Measurements from ENCODE around the gene UBQLN4.

Gene UBQLN4

GRCh38 chr1:156079762-156080161 is 26.2 kb upstream of the UBQLN4 start:
- DNase-seq (ENCODE audit: extremely low spot score) = no peak
- CTCF ChIA-PET = interaction anchor here (0.7 to 1.2 kb wide), 3 partner anchors 13 to 87 kb away, joined by 3 to 4 read pairs (median 3); no protein-coding TSS in a partner anchor
- TF ChIP-seq ZNF384 (IDR thresholded peaks at IDR 0.05) (no peak), ARNT (IDR thresholded peaks at IDR 0.05) (no peak), LEF1 (IDR thresholded peaks at IDR 0.05; ENCODE audit: borderline replicate concordance) (no peak), ELF4 (IDR thresholded peaks at IDR 0.05) (no peak)
- POLR2A ChIA-PET = no interaction called here

- no peak for DNase-seq (ENCODE audit: extremely low spot score)
- TF ChIP-seq, protein P1, sequence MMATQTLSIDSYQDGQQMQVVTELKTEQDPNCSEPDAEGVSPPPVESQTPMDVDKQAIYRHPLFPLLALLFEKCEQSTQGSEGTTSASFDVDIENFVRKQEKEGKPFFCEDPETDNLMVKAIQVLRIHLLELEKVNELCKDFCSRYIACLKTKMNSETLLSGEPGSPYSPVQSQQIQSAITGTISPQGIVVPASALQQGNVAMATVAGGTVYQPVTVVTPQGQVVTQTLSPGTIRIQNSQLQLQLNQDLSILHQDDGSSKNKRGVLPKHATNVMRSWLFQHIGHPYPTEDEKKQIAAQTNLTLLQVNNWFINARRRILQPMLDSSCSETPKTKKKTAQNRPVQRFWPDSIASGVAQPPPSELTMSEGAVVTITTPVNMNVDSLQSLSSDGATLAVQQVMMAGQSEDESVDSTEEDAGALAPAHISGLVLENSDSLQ (IDR thresholded peaks at IDR 0.05) = no peak
- TF ChIP-seq CTBP1 (IDR thresholded peaks at IDR 0.05; ENCODE audit: borderline replicate concordance) (no peak), NFRKB (IDR thresholded peaks at IDR 0.05) (no peak), ARNT (IDR thresholded peaks at IDR 0.05) (no peak), FOXM1 (IDR thresholded peaks at IDR 0.05; ENCODE audit: borderline replicate concordance) (no peak), LEF1 (IDR thresholded peaks at IDR 0.05; ENCODE audit: borderline replicate concordance) (no peak), FOXK2 (IDR thresholded peaks at IDR 0.05) (no peak), FOXA1 (IDR thresholded peaks at IDR 0.05) (no peak), SP1 (IDR thresholded peaks at IDR 0.05) (no peak), HDGF (IDR thresholded peaks at IDR 0.05; ENCODE audit: borderline replicate concordance) (no peak), TARDBP (IDR thresholded peaks at IDR 0.05) (no peak), ZNF384 (IDR thresholded peaks at IDR 0.05) (no peak), BHLHE40 (IDR thresholded peaks at IDR 0.05; ENCODE audit: borderline replicate concordance) (no peak)
- POLR2A ChIA-PET = interaction anchor here (1.2 kb wide), 1 partner anchor 163 kb away, joined by 3 read pairs; no protein-coding TSS in a partner anchor
- CTCF ChIA-PET = interaction anchor here (0.6 to 1.5 kb wide), 3 partner anchors 11 to 89 kb away, joined by 3 to 5 read pairs (median 3); no protein-coding TSS in a partner anchor
These were observed 25.1 kb upstream of the UBQLN4 start for GRCh38 chr1:156078728-156079127.

DNA sequence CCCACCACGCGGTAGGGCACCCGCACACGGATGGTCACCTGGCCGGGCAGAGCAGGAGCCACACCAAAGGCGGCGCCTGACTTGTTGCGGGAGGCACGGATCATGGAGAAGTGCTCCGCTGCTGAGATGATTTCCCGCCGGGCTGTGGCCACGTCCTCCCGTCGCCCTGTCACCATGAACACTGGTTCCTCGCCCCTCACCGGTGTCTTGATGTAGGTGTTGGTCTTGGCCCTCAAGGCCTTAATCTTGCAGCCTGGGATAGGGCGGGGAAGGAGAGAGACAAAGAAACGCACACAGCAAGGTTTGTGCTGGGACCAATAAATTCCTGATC is 23.8 kb upstream of the UBQLN4 start:
- POLR2A ChIA-PET = no interaction called here
- no peak for DNase-seq (ENCODE audit: extremely low spot score)
- CTCF ChIA-PET = no interaction called here
- TF ChIP-seq FOXK2 (IDR thresholded peaks at IDR 0.05) (no peak), HDGF (IDR thresholded peaks at IDR 0.05; ENCODE audit: borderline replicate concordance) (no peak), SP1 (IDR thresholded peaks at IDR 0.05) (no peak), FOXM1 (IDR thresholded peaks at IDR 0.05; ENCODE audit: borderline replicate concordance) (no peak), BHLHE40 (IDR thresholded peaks at IDR 0.05; ENCODE audit: borderline replicate concordance) (no peak), LEF1 (IDR thresholded peaks at IDR 0.05; ENCODE audit: borderline replicate concordance) (no peak), TARDBP (IDR thresholded peaks at IDR 0.05) (no peak), ELF4 (IDR thresholded peaks at IDR 0.05) (no peak), CTBP1 (IDR thresholded peaks at IDR 0.05; ENCODE audit: borderline replicate concordance) (no peak), L3MBTL2 (conservative IDR thresholded peaks at IDR 0.05) (no peak), FOXA1 (IDR thresholded peaks at IDR 0.05) (no peak), NFRKB (IDR thresholded peaks at IDR 0.05) (no peak), ARNT (IDR thresholded peaks at IDR 0.05) (no peak), ZNF384 (IDR thresholded peaks at IDR 0.05) (no peak), SUZ12 (IDR thresholded peaks at IDR 0.05) (no peak)
- TF ChIP-seq, protein P1 (IDR thresholded peaks at IDR 0.05) = no peak

GRCh38 chr1:156076609-156077429 is 23.2 kb upstream of the UBQLN4 start:
- ChIA-PET POLR2A (interaction anchor here (1.2 kb wide), 1 partner anchor 142 kb away, joined by 4 read pairs; the partner anchor contains the start of gene KHDC4), CTCF (no interaction called here)
- TF ChIP-seq TARDBP (IDR thresholded peaks at IDR 0.05) (no peak), ARNT (IDR thresholded peaks at IDR 0.05) (no peak), BHLHE40 (IDR thresholded peaks at IDR 0.05; ENCODE audit: borderline replicate concordance) (no peak), L3MBTL2 (conservative IDR thresholded peaks at IDR 0.05) (no peak), NFRKB (IDR thresholded peaks at IDR 0.05) (no peak), HDGF (IDR thresholded peaks at IDR 0.05; ENCODE audit: borderline replicate concordance) (no peak), SP1 (IDR thresholded peaks at IDR 0.05) (no peak), FOXM1 (IDR thresholded peaks at IDR 0.05; ENCODE audit: borderline replicate concordance) (no peak)
- no peak for DNase-seq (ENCODE audit: extremely low spot score)

GRCh38 chr1:156075775-156076204 is 22.2 kb upstream of the UBQLN4 start:
- TF ChIP-seq ELF4 (IDR thresholded peaks at IDR 0.05) (no peak), BHLHE40 (IDR thresholded peaks at IDR 0.05; ENCODE audit: borderline replicate concordance) (no peak)
- ChIA-PET POLR2A (interaction anchor here (0.5 to 1.2 kb wide), 3 partner anchors 9 to 269 kb away, joined by 3 to 4 read pairs (median 4); partner anchors contain the start of gene KHDC4), CTCF (interaction anchor here (1.0 to 1.9 kb wide), 3 partner anchors 9 to 97 kb away, joined by 3 to 10 read pairs (median 4); no protein-coding TSS in a partner anchor)
- DNase-seq (ENCODE audit: extremely low spot score) = no peak

GRCh38 chr1:156075162-156075561 is 21.6 kb upstream of the UBQLN4 start:
- CTCF ChIA-PET = interaction anchor here (1.0 to 1.9 kb wide), 3 partner anchors 8 to 96 kb away, joined by 3 to 10 read pairs (median 4); no protein-coding TSS in a partner anchor
- POLR2A ChIA-PET = no interaction called here
- no peak for TF ChIP-seq BHLHE40 (IDR thresholded peaks at IDR 0.05; ENCODE audit: borderline replicate concordance)
- no peak for TF ChIP-seq SUZ12 (IDR thresholded peaks at IDR 0.05)
- TF ChIP-seq LEF1 (IDR thresholded peaks at IDR 0.05; ENCODE audit: borderline replicate concordance) = no peak
- TF ChIP-seq, protein P1 (IDR thresholded peaks at IDR 0.05) = no peak
- no peak for TF ChIP-seq NFRKB (IDR thresholded peaks at IDR 0.05)
- TF ChIP-seq FOXK2 (IDR thresholded peaks at IDR 0.05) = no peak
- TF ChIP-seq ELF4 (IDR thresholded peaks at IDR 0.05) = no peak
- no peak for TF ChIP-seq SP1 (IDR thresholded peaks at IDR 0.05)
- TF ChIP-seq L3MBTL2 (conservative IDR thresholded peaks at IDR 0.05) = no peak
- TF ChIP-seq FOXA1 (IDR thresholded peaks at IDR 0.05) = no peak
- TF ChIP-seq CTBP1 (IDR thresholded peaks at IDR 0.05; ENCODE audit: borderline replicate concordance) = no peak
- no peak for DNase-seq (ENCODE audit: extremely low spot score)
